ENCODE measurements around the gene ATXN1.

DNA sequence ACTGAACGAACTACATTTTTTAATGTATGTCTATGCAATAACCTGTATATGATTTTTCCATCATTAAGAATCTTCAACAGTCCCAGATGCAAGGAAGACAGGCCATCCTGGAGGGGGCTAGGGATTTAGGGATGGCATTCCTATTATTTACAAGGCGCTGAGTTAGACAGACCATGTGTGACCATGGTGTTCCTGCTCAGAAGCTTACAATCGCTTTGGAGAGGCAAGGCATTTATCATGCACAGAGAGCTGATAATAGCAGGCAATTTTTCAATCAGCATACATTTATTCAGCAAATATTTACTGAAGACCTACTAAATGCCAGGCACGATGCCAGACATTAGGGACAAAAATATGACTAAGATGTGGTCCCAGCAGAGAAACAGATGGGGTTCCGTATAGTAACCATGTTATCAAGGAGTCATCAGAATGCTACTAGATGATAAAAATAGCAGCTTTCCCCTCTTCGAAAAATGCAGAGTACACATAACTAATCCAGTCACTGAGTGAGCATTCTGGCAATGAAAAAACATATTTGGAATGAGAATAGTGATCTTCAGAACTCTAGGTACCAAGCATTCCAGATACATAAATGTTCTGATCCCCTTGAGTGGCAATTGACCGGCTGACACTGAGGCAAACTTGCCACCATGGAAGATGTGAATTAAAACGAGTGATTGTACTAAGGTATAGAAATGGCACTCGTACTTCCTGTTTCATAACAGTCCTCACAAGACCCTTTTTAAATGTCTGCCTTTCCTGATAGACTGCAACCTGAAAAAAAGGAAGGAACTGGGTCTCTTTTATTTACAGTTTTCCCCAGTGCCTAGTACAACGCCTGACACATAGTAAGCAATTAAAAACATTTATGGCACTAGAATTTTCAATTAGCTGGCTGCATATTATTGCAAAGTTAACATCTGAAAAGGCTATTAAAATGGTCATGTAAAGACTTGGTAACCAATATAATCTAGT lies 135.7 kb downstream of the ATXN1 start:
- TF ChIP-seq, protein P1, sequence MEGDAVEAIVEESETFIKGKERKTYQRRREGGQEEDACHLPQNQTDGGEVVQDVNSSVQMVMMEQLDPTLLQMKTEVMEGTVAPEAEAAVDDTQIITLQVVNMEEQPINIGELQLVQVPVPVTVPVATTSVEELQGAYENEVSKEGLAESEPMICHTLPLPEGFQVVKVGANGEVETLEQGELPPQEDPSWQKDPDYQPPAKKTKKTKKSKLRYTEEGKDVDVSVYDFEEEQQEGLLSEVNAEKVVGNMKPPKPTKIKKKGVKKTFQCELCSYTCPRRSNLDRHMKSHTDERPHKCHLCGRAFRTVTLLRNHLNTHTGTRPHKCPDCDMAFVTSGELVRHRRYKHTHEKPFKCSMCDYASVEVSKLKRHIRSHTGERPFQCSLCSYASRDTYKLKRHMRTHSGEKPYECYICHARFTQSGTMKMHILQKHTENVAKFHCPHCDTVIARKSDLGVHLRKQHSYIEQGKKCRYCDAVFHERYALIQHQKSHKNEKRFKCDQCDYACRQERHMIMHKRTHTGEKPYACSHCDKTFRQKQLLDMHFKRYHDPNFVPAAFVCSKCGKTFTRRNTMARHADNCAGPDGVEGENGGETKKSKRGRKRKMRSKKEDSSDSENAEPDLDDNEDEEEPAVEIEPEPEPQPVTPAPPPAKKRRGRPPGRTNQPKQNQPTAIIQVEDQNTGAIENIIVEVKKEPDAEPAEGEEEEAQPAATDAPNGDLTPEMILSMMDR (IDR thresholded peaks at IDR 0.05) = no peak
- no peak for TF ChIP-seq POLR2A (IDR thresholded peaks at IDR 0.05)

Measured in lower leg skin (tissue), 3 donors.